ENCODE data around the gene KISS1. TPM values are rescaled to one million over a fixed set of nuclear protein-coding genes. Genes with fewer than 3 reads are reported as not detected.

Gene KISS1
- total and polyA plus RNA-seq, 2 of the 4 experiments (the other 2 are of a cell fraction) = 11.7 to 27.3 TPM

DNA sequence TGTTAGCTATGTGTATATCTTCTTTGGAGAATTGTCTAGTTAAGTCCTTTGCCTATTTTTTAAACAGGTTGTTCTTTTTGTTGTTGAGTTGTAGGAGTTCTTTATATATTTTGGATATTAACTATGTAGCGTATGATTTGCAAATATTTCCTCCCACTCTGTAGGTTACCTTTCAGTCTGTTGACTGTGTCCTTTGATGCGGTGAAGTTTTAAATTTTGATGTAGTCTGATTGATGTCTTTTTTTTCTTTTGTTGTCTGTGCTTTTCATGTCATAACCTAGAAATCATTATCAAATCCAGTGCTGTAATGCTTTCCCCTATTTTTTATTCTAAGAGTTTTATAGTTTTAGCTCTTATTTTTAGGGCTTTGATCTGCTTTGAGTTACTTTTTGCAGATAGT is 8.7 kb upstream of the KISS1 start:
- peaks cover 3% of the 10 kb centered on the region; the same call in 1 of the 2 replicates for H3K4me1 ChIP-seq (ENCODE audit: control insufficient read depth, insufficient read depth, low read length)
- H3K79me1 ChIP-seq (ENCODE audit: low read depth in 1 of 2, low read length in 2 of 2) = no peaks in the 10 kb centered on the region
- H2BK15ac ChIP-seq (ENCODE audit: low read depth, low read length) = no peak overlapping the region
- TF ChIP-seq, protein P1, sequence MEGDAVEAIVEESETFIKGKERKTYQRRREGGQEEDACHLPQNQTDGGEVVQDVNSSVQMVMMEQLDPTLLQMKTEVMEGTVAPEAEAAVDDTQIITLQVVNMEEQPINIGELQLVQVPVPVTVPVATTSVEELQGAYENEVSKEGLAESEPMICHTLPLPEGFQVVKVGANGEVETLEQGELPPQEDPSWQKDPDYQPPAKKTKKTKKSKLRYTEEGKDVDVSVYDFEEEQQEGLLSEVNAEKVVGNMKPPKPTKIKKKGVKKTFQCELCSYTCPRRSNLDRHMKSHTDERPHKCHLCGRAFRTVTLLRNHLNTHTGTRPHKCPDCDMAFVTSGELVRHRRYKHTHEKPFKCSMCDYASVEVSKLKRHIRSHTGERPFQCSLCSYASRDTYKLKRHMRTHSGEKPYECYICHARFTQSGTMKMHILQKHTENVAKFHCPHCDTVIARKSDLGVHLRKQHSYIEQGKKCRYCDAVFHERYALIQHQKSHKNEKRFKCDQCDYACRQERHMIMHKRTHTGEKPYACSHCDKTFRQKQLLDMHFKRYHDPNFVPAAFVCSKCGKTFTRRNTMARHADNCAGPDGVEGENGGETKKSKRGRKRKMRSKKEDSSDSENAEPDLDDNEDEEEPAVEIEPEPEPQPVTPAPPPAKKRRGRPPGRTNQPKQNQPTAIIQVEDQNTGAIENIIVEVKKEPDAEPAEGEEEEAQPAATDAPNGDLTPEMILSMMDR (conservative IDR thresholded peaks at IDR 0.05; ENCODE audit: low read depth, low read length) = no peak
- TF ChIP-seq BHLHE40 (IDR thresholded peaks at IDR 0.05; ENCODE audit: low read depth, low read length) (no peak), MAZ (IDR thresholded peaks at IDR 0.05; ENCODE audit: borderline replicate concordance, low read depth, low read length) (no peak)
- no peak overlapping the region for H3K4ac ChIP-seq (ENCODE audit: low read depth, low read length)
- no peaks in the 10 kb centered on the region for H3K27me3 ChIP-seq (ENCODE audit: control insufficient read depth, insufficient read depth, low read length)
- no peak overlapping the region for H2AFZ ChIP-seq (replicated peaks; ENCODE audit: low read length, poor library complexity)
- no peak overlapping the region for H3K9ac ChIP-seq (ENCODE audit: low read depth, low read length)
- intact Hi-C loops (cut with micrococcal nuclease) = no loop called here
- H2BK20ac ChIP-seq (ENCODE audit: low read depth, low read length) = no peak overlapping the region
- ChIA-PET POLR2A (ENCODE audit: unreplicated experiment) (no interaction called here), CTCF (interaction anchor here (0.6 to 3.0 kb wide), 3 partner anchors 22 to 155 kb away, joined by 3 to 32 read pairs (median 9); partner anchors contain the start of gene PLEKHA6)
- H3K27ac ChIP-seq (ENCODE audit: insufficient read depth, low read length) = no peak overlapping the region
- no peaks in the 10 kb centered on the region for H3K36me3 ChIP-seq (ENCODE audit: control insufficient read depth, insufficient read depth, low read length)
- no peak overlapping the region for H3K4me2 ChIP-seq (ENCODE audit: low read depth, low read length)
- H2AK5ac ChIP-seq (ENCODE audit: low read depth, low read length) = no peak overlapping the region
- no peak overlapping the region for H2BK120ac ChIP-seq (ENCODE audit: low read depth, low read length)
- no peak overlapping the region for H3K56ac ChIP-seq (ENCODE audit: extremely low read depth, insufficient read depth, low read length)
- H3K4me3 ChIP-seq (ENCODE audit: insufficient read depth, low read depth, low read length) = no peak overlapping the region
- no peak for ATAC-seq (ENCODE audit: low read depth)
- no TSS peak for BruUV-seq (replicated peaks)
- no peak overlapping the region for H2BK5ac ChIP-seq (ENCODE audit: low read depth, low read length, poor library complexity, severe bottlenecking)
- no peaks in the 10 kb centered on the region for H4K20me1 ChIP-seq (ENCODE audit: insufficient read depth, low read length)
- no peak overlapping the region for H3K14ac ChIP-seq (replicated peaks; ENCODE audit: low read depth, low read length)
- no peak overlapping the region for H4K8ac ChIP-seq (ENCODE audit: low read depth in 2 of 2, low read length in 2 of 2)
- WGBS, 2 experiments (ENCODE audit: extremely low coverage in 2 of 2, insufficient read length in 1 of 2) = no CpG with 5 or more reads among the region's 2 CpGs
- no peak overlapping the region for H4K91ac ChIP-seq (ENCODE audit: insufficient read depth, low read depth, low read length)
- H3K18ac ChIP-seq (ENCODE audit: low read depth, low read length) = no peak overlapping the region
- H3K23ac ChIP-seq (ENCODE audit: low read depth, low read length) = no peak overlapping the region
- H2AK9ac ChIP-seq (replicated peaks; ENCODE audit: low read depth, low read length, poor library complexity) = no peak overlapping the region
- in situ Hi-C loops (cut with MboI; ENCODE audit: low sequenced_read_pairs) = loop anchor here (5.0 kb wide), 1 partner anchor 38 kb away; the partner anchor contains the start of gene REN
- DNase-seq = no peak
- H3K9me1 ChIP-seq (ENCODE audit: insufficient read depth, low read length) = peaks cover 16% of the 10 kb centered on the region; the same call in 1 of the 2 replicates
- H4K5ac ChIP-seq (ENCODE audit: low read depth, low read length) = no peak overlapping the region
- dilution Hi-C loops (cut with HindIII; ENCODE audit: low sequenced_read_pairs, unreplicated experiment) = no loop called here
- H3K9me3 ChIP-seq (ENCODE audit: control insufficient read depth, insufficient read depth, low read length) = no peaks in the 10 kb centered on the region

Data from IMR-90 (cell line).